Nasal cavity respiratory epithelium epithelial cell of viscerocranial mucosa (primary cell): Measurements from ENCODE around the gene PDE5A. TPM values are rescaled to one million over a fixed set of nuclear protein-coding genes. Genes with fewer than 3 reads are reported as not detected.

Source experiments
- total RNA-seq: library from RNA; depleted of rRNA; stranded (reverse); fragments of >200 nt; gene quantifications from 2 replicates; pipeline ENCODE4 v1.2.3, GENCODE V29; 2014

The PDE5A gene
- total RNA-seq = 6.5 and 9.5 TPM in 2 replicates

GRCh38 chr4:119628281-119629141 is at the start of gene PDE5A:
PDE5A (minus strand) TSS chr4:119628804; CDS start chr4:119628671, 133 bp downstream.

